ENCODE data around the gene TANGO2. TPM values are rescaled to one million over a fixed set of nuclear protein-coding genes. Genes with fewer than 3 reads are reported as not detected.

TANGO2 gene
- total and polyA plus RNA-seq, 10 of the 15 experiments (the other 5 are each of a cell fraction or from before 2014, with no cell fraction given) = 4.0 to 24.8 (median 20.9) TPM

DNA sequence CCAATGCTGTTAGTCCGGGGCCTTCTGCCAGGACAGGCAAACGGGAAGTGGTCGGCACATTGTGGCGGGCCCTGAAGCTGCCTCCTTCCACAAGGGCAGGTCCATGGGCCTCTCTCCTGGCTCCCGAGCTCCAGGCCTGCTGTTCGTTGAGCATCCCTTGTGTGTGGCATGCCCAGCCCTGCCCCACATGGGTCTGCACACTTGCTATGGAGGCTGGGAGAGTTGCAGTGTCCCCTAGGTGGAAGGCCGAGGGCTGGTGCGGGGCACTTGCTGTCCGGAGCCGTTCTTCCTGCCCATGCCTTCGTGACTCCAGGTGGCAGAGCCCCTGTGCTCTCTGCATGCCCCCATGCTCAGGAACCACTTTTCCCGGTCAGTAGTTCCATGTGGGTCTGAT lies 33.1 kb downstream of the TANGO2 start:
- TF ChIP-seq JUNB (IDR thresholded peaks at IDR 0.05) = no peak
- no peak for TF ChIP-seq EGR1 (IDR thresholded peaks at IDR 0.05; ENCODE audit: borderline replicate concordance in 1 of 2, low read depth in 2 of 2, low read length in 2 of 2)
- TF ChIP-seq CHD2 (IDR thresholded peaks at IDR 0.05; ENCODE audit: borderline replicate concordance, low read depth, low read length) = no peak
- no peak for TF ChIP-seq SREBF2 (IDR thresholded peaks at IDR 0.05; ENCODE audit: low read length)
- TF ChIP-seq HDAC6 (IDR thresholded peaks at IDR 0.05; ENCODE audit: unreplicated experiment) = no peak
- TF ChIP-seq ZNF217 (IDR thresholded peaks at IDR 0.05) = no peak
- TF ChIP-seq, protein P1, sequence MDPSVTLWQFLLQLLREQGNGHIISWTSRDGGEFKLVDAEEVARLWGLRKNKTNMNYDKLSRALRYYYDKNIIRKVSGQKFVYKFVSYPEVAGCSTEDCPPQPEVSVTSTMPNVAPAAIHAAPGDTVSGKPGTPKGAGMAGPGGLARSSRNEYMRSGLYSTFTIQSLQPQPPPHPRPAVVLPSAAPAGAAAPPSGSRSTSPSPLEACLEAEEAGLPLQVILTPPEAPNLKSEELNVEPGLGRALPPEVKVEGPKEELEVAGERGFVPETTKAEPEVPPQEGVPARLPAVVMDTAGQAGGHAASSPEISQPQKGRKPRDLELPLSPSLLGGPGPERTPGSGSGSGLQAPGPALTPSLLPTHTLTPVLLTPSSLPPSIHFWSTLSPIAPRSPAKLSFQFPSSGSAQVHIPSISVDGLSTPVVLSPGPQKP (IDR thresholded peaks at IDR 0.05; ENCODE audit: low read depth, low read length) = no peak
- no peak for TF ChIP-seq FOS (IDR thresholded peaks at IDR 0.05; ENCODE audit: borderline replicate concordance, extremely low read depth, insufficient read length)
- no peak for TF ChIP-seq NFIC (IDR thresholded peaks at IDR 0.05; ENCODE audit: low read depth, low read length)
- no peak for TF ChIP-seq TCF3 (IDR thresholded peaks at IDR 0.05; ENCODE audit: borderline replicate concordance, insufficient read depth, low read depth, low read length)
- no peak for TF ChIP-seq MTA3 (IDR thresholded peaks at IDR 0.05; ENCODE audit: borderline replicate concordance, low read length)
- no peak for TF ChIP-seq BCL3 (IDR thresholded peaks at IDR 0.05; ENCODE audit: borderline replicate concordance, insufficient read depth, low read depth, low read length, poor library complexity, severe bottlenecking)
- no peak for TF ChIP-seq POLR2A (IDR thresholded peaks at IDR 0.05; ENCODE audit: low read depth, low read length)
- no peak for TF ChIP-seq BMI1 (IDR thresholded peaks at IDR 0.05; ENCODE audit: borderline replicate concordance)
- TF ChIP-seq RAD51 (IDR thresholded peaks at IDR 0.05) = no peak
- TF ChIP-seq SMAD5 (IDR thresholded peaks at IDR 0.05; ENCODE audit: low read depth) = no peak
- TF ChIP-seq, protein P2, sequence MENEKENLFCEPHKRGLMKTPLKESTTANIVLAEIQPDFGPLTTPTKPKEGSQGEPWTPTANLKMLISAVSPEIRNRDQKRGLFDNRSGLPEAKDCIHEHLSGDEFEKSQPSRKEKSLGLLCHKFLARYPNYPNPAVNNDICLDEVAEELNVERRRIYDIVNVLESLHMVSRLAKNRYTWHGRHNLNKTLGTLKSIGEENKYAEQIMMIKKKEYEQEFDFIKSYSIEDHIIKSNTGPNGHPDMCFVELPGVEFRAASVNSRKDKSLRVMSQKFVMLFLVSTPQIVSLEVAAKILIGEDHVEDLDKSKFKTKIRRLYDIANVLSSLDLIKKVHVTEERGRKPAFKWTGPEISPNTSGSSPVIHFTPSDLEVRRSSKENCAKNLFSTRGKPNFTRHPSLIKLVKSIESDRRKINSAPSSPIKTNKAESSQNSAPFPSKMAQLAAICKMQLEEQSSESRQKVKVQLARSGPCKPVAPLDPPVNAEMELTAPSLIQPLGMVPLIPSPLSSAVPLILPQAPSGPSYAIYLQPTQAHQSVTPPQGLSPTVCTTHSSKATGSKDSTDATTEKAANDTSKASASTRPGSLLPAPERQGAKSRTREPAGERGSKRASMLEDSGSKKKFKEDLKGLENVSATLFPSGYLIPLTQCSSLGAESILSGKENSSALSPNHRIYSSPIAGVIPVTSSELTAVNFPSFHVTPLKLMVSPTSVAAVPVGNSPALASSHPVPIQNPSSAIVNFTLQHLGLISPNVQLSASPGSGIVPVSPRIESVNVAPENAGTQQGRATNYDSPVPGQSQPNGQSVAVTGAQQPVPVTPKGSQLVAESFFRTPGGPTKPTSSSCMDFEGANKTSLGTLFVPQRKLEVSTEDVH (IDR thresholded peaks at IDR 0.05; ENCODE audit: low read depth, partially characterized antibody) = no peak
- no peak for TF ChIP-seq ZNF622 (IDR thresholded peaks at IDR 0.05)
- no peak for TF ChIP-seq MXI1 (IDR thresholded peaks at IDR 0.05; ENCODE audit: low read depth, low read length)
- TF ChIP-seq RELB (IDR thresholded peaks at IDR 0.05; ENCODE audit: low read depth) = no peak
- DNase-seq (ENCODE audit: low read depth, low spot score) (no peak), FAIRE-seq (no peak), ATAC-seq (no peak)
- Histone ChIP-seq H3K9me3 (replicated peaks; ENCODE audit: control insufficient read depth, insufficient read depth, low read length) (peaks cover 2% of the 10 kb centered on the region; the same call in 2 of the 3 replicates), H3K9ac (ENCODE audit: control insufficient read depth, insufficient read depth, low read length) (no peak overlapping the region), H2AFZ (ENCODE audit: control insufficient read depth, low read depth, low read length) (no peak overlapping the region), H3K27ac (ENCODE audit: control insufficient read depth, insufficient read depth) (no peak overlapping the region), H3K4me1 (ENCODE audit: control insufficient read depth, insufficient read depth, low read length) (no peaks in the 10 kb centered on the region), H3K4me2 (ENCODE audit: control insufficient read depth, insufficient read depth) (no peak overlapping the region), H3K79me2 (ENCODE audit: control insufficient read depth, insufficient read depth, low read length) (no peaks in the 10 kb centered on the region), H3K36me3 (ENCODE audit: control insufficient read depth in 2 of 2, insufficient read depth in 2 of 2, low read length in 1 of 2) (peaks cover 6 to 8% of the 10 kb centered on the region in 2 experiments; a peak in 3 of 4 replicates), H3K27me3 (replicated peaks in 1 of 2; ENCODE audit: control insufficient read depth in 2 of 2, insufficient read depth in 2 of 2, low read length in 1 of 2) (no peaks in the 10 kb centered on the region), H3K4me3 (no peak overlapping the region), H4K20me1 (ENCODE audit: control insufficient read depth, insufficient read depth) (no peaks in the 10 kb centered on the region)
- SMC1A ChIA-PET (ENCODE audit: uncharacterized antibody, unreplicated experiment) = no interaction called here
- in situ Hi-C loops (cut with MboI) = no loop called here
- intact Hi-C loops (cut with micrococcal nuclease; ENCODE audit: unreplicated experiment) = no loop called here
- CTCF ChIA-PET = no interaction called here
- 95% methylated on average over 12 of the region's 12 CpGs for WGBS (ENCODE audit: insufficient coverage, insufficient replicate concordance, low lambda C conversion rate, missing lambda C conversion rate)
- POLR2A ChIA-PET = no interaction called here
- BruUV-seq (replicated peaks) = no TSS peak
- RAD21 ChIA-PET (ENCODE audit: unreplicated experiment) = no interaction called here
